NCI-H526 treated with DMSO at 0.1 percent for 48 hours (cell line): ENCODE measurements around the gene MTERF2.
A peak's percentile ranks its signal among the peaks of the same experiment; 100 is the strongest.

Source experiments
- DNase-seq: peaks from one replicate; lab custom pipeline; 2025; lab: John Stamatoyannopoulos, UW

Gene MTERF2

DNA sequence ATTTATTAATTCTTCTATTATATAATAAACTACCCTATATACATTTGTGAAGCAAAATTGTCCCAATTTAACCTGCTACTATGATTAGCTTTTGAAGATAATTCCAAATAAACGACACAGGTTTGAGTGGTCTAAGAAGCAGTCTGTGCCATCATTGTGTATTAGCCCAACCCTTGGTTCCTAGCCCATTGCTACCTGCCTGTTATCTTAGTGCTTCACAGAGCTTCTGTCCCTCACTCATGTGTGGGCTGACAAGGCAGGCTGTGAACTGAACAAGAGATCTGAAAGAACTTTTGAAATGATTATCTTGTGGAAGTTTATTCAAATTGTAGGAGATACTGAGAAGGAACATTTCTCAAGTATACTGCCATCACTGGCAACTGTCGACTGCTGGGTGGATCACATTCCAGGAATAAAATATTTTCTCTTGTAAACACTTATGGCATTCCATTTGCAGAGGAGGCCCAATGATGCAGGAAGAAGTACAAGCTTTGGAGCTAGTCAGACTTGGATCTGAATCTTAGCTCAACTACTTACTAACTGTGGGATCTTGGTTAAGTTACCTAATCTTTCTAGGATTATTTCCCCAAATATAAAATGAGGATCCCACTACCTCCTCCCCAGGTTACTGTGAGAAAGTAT lies 7.8 kb upstream of the MTERF2 start:
- no peak for DNase-seq

DNA sequence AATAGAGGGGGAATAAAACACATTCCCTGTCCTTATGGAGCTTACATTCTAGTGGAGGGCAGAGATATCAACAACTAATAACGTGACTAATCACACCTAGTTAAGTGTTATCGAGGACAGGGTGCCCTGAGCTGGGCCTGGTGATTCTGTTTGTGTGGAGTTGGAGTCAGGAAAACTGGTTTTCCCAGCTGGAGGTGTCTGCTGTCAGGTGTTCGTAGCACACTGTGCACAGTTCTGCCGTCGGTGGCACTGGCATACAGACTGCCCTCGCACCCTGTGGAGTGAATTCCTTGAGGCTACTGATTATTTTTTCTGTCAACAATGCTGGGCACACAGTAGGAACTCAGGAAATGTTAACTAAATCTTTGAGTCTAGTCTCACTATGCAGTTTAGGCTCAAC lies 900 bp upstream of the MTERF2 start:
- DNase-seq: no peak

DNA sequence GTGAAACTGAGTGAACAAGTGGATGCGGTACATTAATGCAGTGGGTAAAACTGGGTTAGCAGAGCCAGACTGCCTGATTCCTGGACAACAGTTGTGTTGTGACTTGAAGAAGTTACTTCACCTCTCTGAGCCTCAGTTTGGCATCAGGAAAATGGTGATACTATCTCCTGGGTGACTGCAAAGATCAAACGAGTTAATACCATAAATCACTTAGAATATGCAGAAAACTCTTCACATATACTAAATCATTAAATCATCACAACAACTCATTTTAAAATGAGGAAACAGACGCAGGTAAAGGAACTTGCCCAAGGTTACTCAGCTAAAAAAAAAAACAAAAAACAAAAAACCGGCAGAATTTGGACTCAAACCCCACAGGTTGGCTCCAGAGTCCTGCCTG lies 811 bp downstream of the MTERF2 start:
- no peak for DNase-seq

DNA sequence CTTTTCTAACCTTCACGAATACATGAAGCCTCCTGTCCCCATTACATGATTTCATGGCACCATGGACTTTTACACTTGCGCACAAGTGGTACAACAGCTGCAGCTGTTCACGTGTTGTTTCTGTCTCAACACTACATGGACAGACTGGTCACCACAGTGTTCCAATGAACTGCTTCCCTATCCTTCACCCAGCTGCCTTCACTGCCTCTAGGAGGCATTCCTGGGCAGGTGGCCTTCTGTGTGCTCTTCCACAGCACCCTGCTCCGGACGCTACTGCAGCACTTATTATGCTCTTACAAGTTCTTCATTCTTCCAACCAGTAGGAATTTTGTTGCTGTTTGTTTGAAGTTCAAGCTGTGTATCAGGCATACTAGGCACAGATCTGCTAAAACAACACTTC lies 1.5 kb downstream of the MTERF2 start:
- no peak for DNase-seq

DNA sequence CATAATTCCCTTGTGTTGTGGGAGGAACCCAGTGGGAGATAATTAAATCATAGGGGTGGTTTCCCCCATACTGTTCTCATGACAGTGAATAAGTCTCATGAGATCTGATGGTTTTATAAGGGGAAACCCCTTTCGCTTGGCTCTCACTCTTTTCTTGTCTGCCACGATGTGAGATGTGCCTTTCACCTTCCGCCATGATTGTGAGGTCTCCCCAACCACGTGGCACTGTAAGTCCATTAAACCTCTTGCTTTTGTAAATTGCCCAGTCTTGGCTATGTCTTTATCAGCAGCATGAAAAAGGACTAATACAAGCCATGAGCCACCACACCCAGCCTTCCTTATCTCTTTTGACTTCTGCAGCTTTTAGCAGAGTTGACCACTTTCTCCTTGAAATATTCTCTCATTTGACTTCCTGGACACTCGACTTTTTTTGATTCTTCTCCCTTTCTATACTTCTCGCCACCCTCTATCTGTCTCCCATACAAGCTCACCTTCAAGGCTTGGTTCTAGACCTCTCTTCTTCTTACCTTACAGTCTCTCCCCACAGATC lies 2.3 kb downstream of the MTERF2 start:
- DNase-seq: no peak

DNA sequence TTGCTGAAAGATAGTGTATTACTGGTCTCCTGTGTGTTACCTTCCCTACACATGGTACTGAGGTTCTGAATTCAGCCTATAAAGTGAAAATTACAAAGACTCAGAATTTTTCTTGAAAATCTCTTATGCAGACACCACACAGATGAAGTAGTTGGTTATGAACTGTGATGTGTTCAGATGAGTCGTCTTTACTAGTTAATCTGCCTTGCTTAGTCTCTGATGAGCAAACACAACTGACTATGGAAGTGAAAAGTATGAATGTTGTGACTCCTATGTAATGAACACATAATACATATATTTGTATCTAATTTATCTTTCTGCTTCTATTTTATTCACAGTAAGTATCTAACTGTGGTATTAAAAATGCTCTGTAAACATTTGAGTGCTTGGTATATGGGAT lies 4.7 kb downstream of the MTERF2 start:
- DNase-seq: no peak

DNA sequence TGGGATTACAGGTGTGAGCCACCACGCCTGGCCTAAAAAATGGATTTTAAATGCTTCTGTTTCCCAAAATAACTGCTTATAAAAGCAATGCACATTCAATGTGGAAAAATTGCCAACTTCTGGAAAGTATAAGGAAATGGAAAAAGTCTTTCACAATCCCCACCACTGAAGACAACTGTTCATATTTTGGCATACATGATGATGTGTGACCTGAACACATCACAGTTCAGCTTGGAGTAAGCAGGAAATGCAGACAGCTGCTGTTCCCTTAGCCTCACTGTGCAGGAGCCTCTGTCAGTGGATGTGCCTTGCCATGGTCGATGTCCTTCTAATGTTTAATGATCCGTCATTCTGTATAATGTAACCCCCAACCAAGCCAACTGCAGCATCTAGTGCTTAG lies 5.2 kb downstream of the MTERF2 start:
- DNase-seq: no peak

DNA sequence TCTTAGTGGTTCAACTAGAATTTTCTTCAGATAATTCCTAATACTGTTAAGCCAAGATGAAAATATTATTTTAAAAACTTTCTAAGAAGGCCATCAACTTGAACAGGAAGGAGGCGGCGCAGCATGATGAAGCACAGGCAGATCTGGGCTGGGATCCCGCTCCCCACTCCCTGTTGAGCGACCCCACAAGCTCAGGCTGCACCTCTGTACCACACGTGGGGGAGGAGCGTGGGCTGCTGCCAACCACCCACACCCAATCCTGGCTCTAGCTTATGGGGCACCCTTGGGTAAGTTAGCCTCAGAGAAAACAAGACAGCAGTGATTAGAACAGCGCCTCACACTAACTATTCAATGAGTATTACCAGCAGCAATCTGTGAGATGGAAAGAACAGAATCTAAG lies 6.0 kb downstream of the MTERF2 start:
- DNase-seq: no peak

DNA sequence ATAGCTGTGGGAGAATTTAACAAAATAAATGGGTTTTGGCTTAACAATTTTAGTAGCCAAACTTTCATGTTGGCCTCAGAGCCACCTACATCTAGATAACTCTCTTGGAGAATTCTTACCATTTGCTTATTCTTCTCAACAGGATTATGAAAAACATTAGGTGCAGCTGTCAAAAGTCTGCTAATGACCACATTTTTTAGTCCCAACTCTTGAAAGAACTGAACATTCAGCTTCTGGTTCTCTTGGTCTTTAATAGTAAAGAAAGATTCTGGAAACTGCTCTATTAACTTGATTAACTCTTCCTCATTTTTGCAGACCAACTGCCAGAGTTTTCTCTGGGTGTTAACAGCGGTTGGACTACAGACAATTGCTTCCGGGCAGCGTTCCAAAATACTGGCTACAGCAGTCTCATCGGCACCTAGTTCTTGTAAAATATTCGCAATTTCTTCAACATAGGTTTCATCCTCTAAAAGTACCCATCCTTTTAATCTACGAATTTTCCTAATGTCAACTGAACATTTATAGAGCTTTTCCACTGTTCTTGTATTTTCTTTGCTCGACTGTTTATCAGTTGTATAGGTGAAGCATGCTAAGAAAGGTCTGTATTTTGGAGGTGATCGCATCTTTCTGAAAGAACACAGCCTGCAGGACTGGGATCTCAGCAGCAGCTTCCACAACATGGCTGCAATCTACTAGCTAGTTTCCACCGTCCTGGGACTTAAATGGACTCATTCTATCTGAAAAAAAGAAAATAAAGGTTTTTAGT lies 8.7 kb downstream of the MTERF2 start:
- no peak for DNase-seq

DNA sequence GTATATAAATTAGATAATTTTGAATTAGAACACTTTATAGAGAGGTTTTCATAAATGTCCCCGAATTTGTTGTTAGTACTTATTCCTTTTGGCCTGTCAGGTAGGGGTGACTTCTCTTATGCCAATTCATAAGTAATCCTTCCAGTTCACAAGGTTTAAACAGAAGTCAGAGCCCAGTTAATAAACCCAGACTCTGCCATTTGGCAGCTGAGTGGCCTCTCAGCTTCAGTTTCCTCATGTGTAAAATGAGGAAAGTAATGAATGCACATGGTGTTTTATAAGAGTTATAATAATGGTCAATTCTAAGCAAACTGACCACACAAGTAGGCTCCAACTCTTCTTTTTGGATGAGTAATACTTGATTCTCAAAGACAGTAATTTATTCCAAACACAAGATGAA lies 10.3 kb downstream of the MTERF2 start:
- no peak for DNase-seq

DNA sequence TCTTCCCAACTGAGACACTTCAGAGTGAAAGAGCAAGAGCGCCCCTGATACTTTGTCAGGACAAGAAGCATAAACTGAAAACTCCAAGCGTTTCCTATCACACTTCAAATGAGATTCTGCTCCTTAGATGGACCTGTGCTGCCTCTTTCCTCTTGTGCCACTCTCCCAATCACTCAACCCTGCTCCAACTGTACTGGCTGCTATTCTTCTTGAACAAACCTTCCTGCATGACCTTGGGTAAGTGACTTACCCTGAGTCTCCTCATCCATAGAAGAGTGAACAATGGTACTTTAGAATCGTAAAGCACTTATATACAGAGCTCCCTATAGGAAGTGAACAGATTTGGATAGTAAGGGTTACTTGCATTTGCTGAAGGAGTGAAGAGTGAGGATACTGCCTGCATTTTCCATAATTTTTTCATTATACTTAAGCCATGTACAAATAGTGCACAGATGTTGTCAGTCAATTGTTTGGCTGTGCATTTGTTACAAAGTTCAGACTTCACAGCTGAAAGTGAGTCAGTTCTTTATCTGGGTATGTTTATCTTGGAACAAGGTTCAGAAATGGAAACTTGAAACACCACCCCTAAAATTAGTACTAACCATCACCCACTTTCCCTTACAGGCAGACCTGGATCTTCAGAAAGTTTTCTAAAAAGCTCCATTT lies 10.8 kb downstream of the MTERF2 start:
- DNase-seq: no peak

DNA sequence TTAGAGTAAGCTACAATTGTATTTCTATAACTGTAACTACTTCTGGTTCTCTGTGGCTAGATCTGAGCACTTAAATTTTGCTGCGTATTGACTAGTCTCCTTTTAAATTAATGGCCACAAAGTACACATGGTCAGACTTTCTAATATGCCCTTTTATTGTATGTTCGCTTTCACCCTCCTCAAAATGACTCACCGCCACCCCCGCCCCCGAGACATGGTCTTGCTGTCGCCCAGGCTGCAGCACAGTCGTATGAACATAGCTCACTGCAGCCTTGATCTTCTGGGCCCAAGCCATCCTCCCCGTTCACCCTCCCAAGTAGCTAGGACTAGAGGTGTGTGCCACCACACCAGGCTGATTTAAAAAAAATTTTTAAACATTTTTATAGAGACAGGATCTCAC lies 11.8 kb downstream of the MTERF2 start:
- DNase-seq: no peak

DNA sequence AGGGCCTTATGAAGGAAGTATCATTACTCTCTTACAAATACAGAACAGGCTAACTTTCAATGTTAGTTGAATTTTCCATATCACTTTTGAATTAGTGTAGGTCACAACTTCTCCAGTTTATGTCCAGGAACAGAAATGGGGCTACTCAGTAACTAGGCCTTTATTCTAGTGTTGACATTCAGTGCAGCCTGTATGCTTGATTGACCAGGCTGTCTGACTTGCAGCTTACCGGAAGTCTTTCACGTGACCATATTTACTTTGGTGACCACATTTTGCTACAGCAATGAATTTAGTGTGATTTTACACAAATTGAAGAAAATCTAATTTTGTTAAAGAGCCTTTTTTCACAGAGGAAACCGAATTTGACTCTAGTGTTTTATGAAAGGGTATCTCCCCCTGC lies 12.4 kb downstream of the MTERF2 start:
- no peak for DNase-seq

DNA sequence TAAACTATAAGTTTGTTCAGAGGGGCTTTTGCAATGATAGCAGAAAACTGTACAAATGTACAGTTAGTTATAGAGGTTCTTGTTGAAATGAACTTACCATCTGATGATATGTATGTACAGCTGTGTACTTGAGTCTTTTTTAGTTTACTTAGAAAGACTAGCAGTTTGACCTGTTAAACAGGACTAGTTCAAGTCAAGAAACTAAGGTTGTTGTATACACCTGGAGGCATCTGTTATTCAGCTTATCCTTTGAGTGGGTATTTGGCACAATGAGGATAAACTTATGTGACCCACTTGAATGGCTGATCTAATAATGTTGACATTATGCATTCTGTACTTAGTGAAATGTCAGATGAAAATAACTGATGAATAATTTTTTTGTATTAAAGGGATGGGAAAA lies 13.4 kb downstream of the MTERF2 start:
- no peak for DNase-seq

DNA sequence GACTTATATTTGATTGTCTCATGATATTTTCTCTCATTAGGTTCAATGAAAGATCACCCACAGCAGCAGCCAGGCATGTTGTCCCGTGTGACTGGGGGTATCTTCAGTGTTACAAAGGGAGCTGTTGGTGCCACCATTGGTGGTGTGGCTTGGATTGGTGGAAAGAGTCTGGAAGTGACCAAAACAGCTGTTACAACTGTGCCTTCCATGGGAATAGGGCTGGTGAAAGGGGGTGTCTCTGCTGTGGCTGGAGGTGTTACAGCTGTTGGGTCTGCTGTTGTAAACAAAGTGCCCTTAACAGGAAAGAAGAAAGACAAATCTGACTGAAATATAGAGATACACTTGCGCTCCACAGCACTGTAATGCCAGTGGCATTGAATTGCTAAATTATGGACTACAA lies 15.9 kb downstream of the MTERF2 start:
- no peak for DNase-seq

DNA sequence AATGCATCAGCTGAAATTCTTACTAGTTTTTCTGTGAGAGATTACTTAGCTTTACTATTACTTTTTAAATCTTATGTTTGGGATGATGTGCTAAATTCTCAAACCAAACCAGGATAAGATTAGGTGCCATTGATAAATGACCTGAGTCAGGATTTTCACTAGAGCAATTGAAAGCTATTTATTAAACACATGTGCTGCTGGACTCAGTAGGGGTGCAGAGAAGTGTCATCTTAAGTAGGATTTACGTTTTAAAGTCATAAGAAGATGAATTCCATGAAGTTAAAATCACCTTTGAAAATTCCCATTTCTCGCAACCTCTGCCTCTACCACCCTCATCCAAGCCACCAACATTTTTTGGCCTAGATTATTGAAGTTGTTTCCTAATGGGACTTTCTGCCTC lies 22.4 kb downstream of the MTERF2 start:
- no peak for DNase-seq

DNA sequence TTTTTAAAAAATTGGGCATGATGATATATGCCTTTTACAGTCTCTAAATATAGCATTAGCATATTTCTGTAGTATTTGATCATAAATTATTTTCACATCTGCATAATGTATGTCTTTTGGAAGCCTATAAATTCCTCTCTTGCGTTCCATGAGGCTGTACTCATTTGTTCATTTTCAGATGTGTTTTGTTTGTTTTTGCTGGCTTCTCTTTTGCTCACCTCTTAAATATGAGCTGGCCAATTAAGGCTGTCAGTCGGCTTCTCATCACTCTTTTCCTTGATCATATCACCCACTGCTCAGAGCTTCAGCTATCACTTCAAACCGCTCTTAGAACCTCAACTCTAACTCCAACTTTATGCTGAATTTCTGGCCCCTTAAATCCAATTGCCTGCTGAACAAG lies 24.7 kb downstream of the MTERF2 start:
- no peak for DNase-seq

DNA sequence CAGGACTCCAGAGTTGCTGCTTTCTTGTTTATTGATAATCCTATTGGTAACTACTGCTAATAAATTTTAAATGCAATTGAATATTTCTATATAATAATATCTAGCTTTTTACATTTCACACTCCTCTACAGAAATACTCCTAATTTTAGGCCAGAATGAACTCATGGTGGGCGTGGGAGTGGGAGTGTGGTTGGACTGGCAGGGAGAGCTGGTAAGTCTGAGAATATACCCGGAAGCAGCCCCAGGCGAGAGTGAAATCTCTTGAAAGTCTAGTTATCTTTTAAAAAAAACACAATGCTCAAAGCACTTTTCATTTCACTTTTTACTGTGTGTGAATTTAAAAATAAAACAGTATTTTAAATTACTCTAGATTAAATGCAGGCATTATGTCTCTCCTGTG lies 26.5 kb downstream of the MTERF2 start:
- no peak for DNase-seq

DNA sequence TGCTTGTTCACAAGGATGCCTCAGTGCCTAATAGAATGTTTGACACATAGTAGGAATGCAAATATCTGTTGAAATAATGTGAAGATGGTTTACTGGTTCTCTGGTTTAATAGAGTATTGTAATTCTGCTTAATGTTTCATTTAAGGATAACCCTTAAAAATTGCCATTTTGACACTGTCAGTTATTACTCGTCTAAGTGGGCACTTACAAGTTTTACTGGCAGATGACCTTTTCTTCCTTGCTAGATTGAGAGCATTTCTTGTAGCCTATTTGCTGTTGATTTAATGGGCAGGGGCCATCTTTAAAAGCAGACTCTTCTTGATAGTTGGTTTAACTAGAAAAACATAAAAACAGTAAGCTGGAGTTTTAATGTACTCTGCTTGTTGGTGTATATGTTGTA lies 29.4 kb downstream of the MTERF2 start:
- DNase-seq: no peak

DNA sequence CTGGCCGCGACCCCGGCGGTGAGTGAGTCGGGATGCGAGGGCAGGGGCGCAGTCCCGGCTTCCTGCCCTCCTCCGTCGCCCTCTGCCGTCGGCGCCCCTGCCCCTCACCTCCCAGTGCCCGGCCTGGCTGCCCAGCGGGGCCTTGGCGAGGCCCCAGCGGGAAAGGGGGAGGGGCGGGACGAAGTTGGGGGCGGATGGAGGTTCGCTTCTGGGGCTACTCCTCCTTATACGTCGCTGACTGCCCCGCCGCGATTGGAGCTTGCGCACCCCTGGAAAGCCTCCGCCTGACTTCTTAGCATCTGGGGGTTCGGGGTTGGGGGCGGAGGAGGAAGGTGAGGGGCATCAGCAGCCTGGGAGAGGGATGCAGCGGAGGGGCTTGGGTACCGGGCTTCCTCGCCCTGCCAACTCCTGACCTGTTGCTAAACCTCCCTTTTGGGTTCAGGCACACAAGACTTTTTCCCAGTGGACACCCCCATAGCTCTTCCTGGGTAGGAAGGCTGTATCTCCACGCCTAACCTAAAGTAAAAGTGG lies 30.8 kb downstream of the MTERF2 start:
- DNase-seq: no peak

DNA sequence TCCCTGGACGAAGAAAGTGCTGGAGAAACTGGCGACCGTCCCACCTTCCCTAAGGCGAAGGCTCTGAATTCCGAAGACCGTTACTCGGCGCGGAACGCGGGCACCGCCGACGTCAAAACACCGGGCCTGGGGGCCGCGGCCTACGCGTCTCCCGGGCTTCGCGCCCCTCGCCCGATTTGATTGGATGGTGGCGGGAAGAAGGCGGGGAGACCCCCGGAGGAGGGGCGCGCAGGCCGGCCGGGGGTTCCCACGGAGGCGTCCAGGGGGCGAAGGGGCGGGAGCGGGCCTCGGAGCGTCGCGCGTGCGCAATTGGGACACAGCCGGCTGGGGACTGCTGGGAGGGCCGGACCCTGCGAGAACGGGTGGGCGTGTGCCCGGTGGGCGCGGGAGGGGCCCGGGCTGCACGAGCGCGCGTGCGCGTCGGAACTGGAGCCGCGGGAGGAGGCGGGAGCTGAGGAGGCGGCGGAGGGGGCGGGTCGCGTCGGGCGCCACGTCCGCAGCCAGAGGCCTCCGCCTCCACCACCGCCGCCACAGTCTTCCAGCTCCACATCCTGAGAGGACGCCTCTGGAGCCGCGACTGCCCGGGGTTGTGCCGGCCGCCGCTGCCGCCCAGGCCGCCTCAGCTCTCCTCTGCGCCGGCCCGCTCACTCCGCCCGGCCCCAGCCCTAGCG lies 31.4 kb downstream of the MTERF2 start, which contains the start of gene TMEM263:
TMEM263 (plus strand) TSS at position 531 of the 671 bp plus-strand sequence. CDS start 11,210 bp downstream, outside the sequence.
- DNase-seq: peak; percentile 68
